ENCODE measurements around the gene ROCK2.

DNA sequence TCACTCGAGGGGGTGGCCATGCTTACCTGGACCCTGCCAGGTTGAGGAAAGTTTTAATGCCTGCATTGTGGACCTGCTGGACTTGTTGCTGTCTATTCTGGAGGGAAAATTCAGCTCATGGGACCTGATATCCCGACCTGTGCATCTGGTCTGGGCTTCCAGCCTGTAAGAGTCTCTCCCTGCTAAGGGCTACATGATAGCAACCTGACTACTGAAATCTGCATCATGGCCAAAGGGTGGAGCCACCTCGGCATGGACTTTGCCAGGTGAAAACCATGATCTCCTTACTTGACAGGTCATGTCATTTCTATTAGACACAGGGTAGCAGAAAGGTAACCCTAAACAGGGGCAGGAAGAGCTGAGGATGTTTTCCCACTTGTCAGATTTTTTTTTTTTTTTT is 202.1 kb downstream of the ROCK2 start:
- TF ChIP-seq MLLT1 (IDR thresholded peaks at IDR 0.05) (no peak), ARNT (IDR thresholded peaks at IDR 0.05) (no peak), SRSF9 (IDR thresholded peaks at IDR 0.05; ENCODE audit: borderline replicate concordance, low read depth, low read length) (no peak)
- TF ChIP-seq, protein P1, sequence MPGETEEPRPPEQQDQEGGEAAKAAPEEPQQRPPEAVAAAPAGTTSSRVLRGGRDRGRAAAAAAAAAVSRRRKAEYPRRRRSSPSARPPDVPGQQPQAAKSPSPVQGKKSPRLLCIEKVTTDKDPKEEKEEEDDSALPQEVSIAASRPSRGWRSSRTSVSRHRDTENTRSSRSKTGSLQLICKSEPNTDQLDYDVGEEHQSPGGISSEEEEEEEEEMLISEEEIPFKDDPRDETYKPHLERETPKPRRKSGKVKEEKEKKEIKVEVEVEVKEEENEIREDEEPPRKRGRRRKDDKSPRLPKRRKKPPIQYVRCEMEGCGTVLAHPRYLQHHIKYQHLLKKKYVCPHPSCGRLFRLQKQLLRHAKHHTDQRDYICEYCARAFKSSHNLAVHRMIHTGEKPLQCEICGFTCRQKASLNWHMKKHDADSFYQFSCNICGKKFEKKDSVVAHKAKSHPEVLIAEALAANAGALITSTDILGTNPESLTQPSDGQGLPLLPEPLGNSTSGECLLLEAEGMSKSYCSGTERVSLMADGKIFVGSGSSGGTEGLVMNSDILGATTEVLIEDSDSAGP (CRISPR knock-in tag; IDR thresholded peaks at IDR 0.05), result no peak
